Measurements from ENCODE around the gene PERM1. TPM values are rescaled to one million over a fixed set of nuclear protein-coding genes. Genes with fewer than 3 reads are reported as not detected.

PERM1 gene
- total and polyA plus RNA-seq, 2 of the 13 experiments (the other 11 are each of a cell fraction or from before 2014, with no cell fraction given): 0.04 to 0.29 TPM

DNA sequence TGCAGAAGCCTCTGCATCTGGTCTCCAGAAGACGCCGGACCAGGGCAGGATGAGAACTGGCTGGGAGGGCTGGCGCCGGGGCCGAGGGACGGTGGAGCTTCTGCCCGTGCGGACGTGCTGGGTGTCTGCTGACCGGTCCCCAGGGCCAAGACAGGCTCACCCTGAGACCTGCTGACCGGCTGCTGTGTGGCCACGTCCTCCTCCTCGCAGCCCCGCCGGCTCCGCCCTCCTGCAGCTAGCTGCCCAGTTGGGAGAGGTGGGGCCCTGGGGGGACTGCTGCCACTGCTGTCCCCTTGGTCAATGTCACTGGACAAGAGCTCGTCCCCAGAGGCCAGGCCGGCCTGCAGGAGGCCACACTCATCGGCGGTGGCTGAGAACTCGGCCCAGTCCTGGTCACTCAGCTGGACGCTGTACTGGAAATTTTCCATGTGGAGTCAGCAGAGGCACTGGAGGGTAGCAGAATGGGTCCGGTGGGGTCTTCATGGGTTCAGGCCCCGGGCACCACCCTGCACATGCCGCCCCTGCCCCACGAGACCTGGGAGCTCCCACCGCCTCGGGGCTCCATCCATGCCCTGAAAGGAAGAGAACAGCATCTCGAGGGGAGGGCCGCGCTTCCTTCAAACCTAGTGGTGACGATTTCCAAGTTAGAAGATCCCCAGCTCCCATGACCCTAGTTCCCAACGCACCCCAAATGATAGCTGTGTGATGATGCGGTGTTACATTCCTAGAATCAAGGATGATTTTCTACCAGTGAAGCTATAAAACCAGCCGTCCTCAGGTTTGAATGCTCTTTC lies 1.1 kb downstream of the PERM1 start (continued):
- TF ChIP-seq ZMYM3 (CRISPR knock-in tag; IDR thresholded peaks at IDR 0.05): peak; percentile 59; the same call in 1 of the 2 replicates
- TF ChIP-seq ATRX (CRISPR knock-in tag; IDR thresholded peaks at IDR 0.05; ENCODE audit: borderline replicate concordance): no peak
- TF ChIP-seq YEATS4 (CRISPR knock-in tag; IDR thresholded peaks at IDR 0.05; ENCODE audit: borderline replicate concordance): peak; percentile 20; the same call in 1 of the 2 replicates
- no peak for TF ChIP-seq MAZ (IDR thresholded peaks at IDR 0.05; ENCODE audit: borderline replicate concordance, low read depth, low read length)
- no peak for TF ChIP-seq MAZ (CRISPR knock-in tag; IDR thresholded peaks at IDR 0.05; ENCODE audit: low read depth)
- no peak for TF ChIP-seq MAFF (IDR thresholded peaks at IDR 0.05; ENCODE audit: low read depth, low read length)
- TF ChIP-seq TEF (CRISPR knock-in tag; IDR thresholded peaks at IDR 0.05): no peak
- TF ChIP-seq ETV5 (CRISPR knock-in tag; IDR thresholded peaks at IDR 0.05; ENCODE audit: borderline replicate concordance): peak; percentile 7; the same call in 1 of the 2 replicates
- peak; percentile 86; the same call in 1 of the 2 replicates for TF ChIP-seq ZZZ3 (CRISPR knock-in tag; IDR thresholded peaks at IDR 0.05; ENCODE audit: borderline replicate concordance)
- TF ChIP-seq CSRNP1 (CRISPR knock-in tag; IDR thresholded peaks at IDR 0.05): no peak
- no peak for TF ChIP-seq ZFP36L2 (CRISPR knock-in tag; IDR thresholded peaks at IDR 0.05)
- TF ChIP-seq DNMT1 (CRISPR knock-in tag; IDR thresholded peaks at IDR 0.05): no peak
- peak; percentile 29 to 76; a peak in 3 of 4 replicates for TF ChIP-seq HMGXB4 (CRISPR knock-in tag; IDR thresholded peaks at IDR 0.05; ENCODE audit: borderline replicate concordance in 1 of 2, low read depth in 1 of 2)
- TF ChIP-seq, protein P1, sequence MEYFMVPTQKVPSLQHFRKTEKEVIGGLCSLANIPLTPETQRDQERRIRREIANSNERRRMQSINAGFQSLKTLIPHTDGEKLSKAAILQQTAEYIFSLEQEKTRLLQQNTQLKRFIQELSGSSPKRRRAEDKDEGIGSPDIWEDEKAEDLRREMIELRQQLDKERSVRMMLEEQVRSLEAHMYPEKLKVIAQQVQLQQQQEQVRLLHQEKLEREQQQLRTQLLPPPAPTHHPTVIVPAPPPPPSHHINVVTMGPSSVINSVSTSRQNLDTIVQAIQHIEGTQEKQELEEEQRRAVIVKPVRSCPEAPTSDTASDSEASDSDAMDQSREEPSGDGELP (IDR thresholded peaks at IDR 0.05; ENCODE audit: borderline replicate concordance, low read depth): peak; percentile 20; the same call in 1 of the 2 replicates
- TF ChIP-seq MLLT10 (CRISPR knock-in tag; IDR thresholded peaks at IDR 0.05): no peak
- TF ChIP-seq ZNF230 (CRISPR knock-in tag; IDR thresholded peaks at IDR 0.05): 0 out of 2 replicates have a peak, but pooled peaks have one; percentile 68
- 0 out of 2 replicates have a peak, but pooled peaks have one; percentile 50 for TF ChIP-seq MEF2D (CRISPR knock-in tag; IDR thresholded peaks at IDR 0.05)
- no peak for TF ChIP-seq KDM5B (CRISPR knock-in tag; IDR thresholded peaks at IDR 0.05; ENCODE audit: borderline replicate concordance)
- TF ChIP-seq ZNF614 (CRISPR knock-in tag; IDR thresholded peaks at IDR 0.05; ENCODE audit: borderline replicate concordance): peak; percentile 38; the same call in 1 of the 2 replicates
- TF ChIP-seq ELK4 (CRISPR knock-in tag; IDR thresholded peaks at IDR 0.05; ENCODE audit: borderline replicate concordance): no peak
- no peak for TF ChIP-seq ZNF780A (CRISPR knock-in tag; IDR thresholded peaks at IDR 0.05)
